Loucy (cell line): Measurements from ENCODE around the gene PTPRO.

ENCODE experiments used
- H2AFZ ChIP-seq: fragments of 200-600 bp; sonication (generic); 2 replicates; pipeline ENCODE4 v1.6.0; 2016; ENCODE audit warnings: antibody characterized with exemption, mild to moderate bottlenecking, low read length, moderate library complexity
- H3F3A ChIP-seq: fragments of 200-600 bp; 2 replicates; pipeline ENCODE4 v1.6.0; 2016; ENCODE audit warnings: antibody characterized with exemption, low read depth, mild to moderate bottlenecking
- H3K27me3 ChIP-seq: fragments of 200-600 bp; sonication (generic); 2 replicates; pipeline ENCODE4 v1.6.1; 2014; ENCODE audit warnings: low read length, mild to moderate bottlenecking; ENCODE audit not compliant: insufficient read depth, poor library complexity, severe bottlenecking
- H3K36me3 ChIP-seq: fragments of 200-600 bp; sonication (generic); 2 replicates; pipeline ENCODE4 v1.6.1; 2016; ENCODE audit warnings: low read length; ENCODE audit not compliant: insufficient read depth
- H3K4me1 ChIP-seq: fragments of 200-600 bp; sonication (generic); 2 replicates; pipeline ENCODE4 v1.5.1; 2014; ENCODE audit warnings: low read length, mild to moderate bottlenecking; ENCODE audit not compliant: insufficient read depth, poor library complexity, severe bottlenecking
- H3K4me2 ChIP-seq: fragments of 200-600 bp; sonication (generic); 2 replicates; pipeline ENCODE4 v1.6.0; 2014; ENCODE audit warnings: antibody characterized with exemption, low read length, low read depth, mild to moderate bottlenecking; ENCODE audit not compliant: poor library complexity, severe bottlenecking
- H3K4me3 ChIP-seq: fragments of 200-600 bp; sonication (generic); 2 replicates; pipeline ENCODE4 v1.5.1; 2014; ENCODE audit warnings: low read length, mild to moderate bottlenecking, mixed read lengths; ENCODE audit not compliant: poor library complexity, severe bottlenecking
- H3K79me2 ChIP-seq: fragments of 200-600 bp; sonication (generic); 2 replicates; pipeline ENCODE4 v1.6.1; 2014; ENCODE audit warnings: low read length; ENCODE audit not compliant: insufficient read depth
- H3K9ac ChIP-seq: fragments of 200-600 bp; sonication (generic); 2 replicates; pipeline ENCODE4 v1.6.0; 2014; ENCODE audit warnings: mild to moderate bottlenecking, low read depth, low read length, moderate library complexity; ENCODE audit not compliant: poor library complexity, severe bottlenecking
- H3K9me2 ChIP-seq: fragments of 200-600 bp; sonication (generic); replicated peaks from 2 replicates; pipeline ENCODE4 v1.6.1; 2016; ENCODE audit warnings: low read depth, low read length, mixed read lengths
- H3K9me3 ChIP-seq: fragments of 200-600 bp; sonication (generic); 2 replicates; pipeline ENCODE4 v1.6.1; 2014; ENCODE audit warnings: mild to moderate bottlenecking, antibody characterized with exemption, low read length, low read depth; ENCODE audit not compliant: insufficient read depth
- H4K20me1 ChIP-seq: fragments of 200-600 bp; sonication (generic); 2 replicates; pipeline ENCODE4 v1.6.0; 2014; ENCODE audit warnings: antibody characterized with exemption, low read length, mild to moderate bottlenecking; ENCODE audit not compliant: insufficient read depth, poor library complexity, severe bottlenecking
- EZH2phosphoT487 ChIP-seq: fragments of 200-600 bp; IDR thresholded peaks from 2 replicates; pipeline ENCODE4 v1.6.1; 2018; ENCODE audit warnings: antibody characterized with exemption, mild to moderate bottlenecking, moderate library complexity, borderline replicate concordance
- TF ChIP-seq, protein P1 (sequence below): fragments of 200-600 bp; sonication (generic); conservative IDR thresholded peaks from 2 replicates; pipeline ENCODE4 v1.5.1; 2014; ENCODE audit warnings: mild to moderate bottlenecking, antibody characterized with exemption, low read length

PTPRO gene

DNA sequence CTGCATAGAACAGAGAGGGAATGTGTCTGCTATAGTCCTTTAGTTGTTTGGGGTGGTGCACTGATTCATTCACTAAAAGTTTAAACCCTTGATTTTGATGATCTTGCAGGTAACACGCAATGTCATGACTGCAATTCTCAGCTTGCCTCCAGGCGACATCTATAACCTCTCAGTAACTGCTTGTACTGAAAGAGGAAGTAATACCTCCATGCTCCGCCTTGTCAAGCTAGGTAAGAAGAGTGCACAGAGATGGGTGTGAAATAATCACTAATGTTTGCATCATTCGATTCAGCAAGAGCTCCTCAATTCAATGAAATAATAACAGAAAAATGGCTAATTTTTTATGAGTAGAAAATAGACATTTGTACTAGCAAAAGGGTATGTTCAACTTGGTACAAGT, 203.7 kb downstream of the PTPRO start:
- H3K4me2 ChIP-seq: no peak overlapping the region
- H3K27me3 ChIP-seq: no peaks in the 10 kb centered on the region
- no peaks in the 10 kb centered on the region for H3K9me2 ChIP-seq
- no peak overlapping the region for H3K4me3 ChIP-seq
- H3K4me1 ChIP-seq: no peaks in the 10 kb centered on the region
- H3K79me2 ChIP-seq: no peaks in the 10 kb centered on the region
- H3K36me3 ChIP-seq: no peaks in the 10 kb centered on the region
- H3F3A ChIP-seq: no peaks in the 10 kb centered on the region
- no peak overlapping the region for H3K9ac ChIP-seq
- no peaks in the 10 kb centered on the region for H4K20me1 ChIP-seq
- TF ChIP-seq, protein P1, sequence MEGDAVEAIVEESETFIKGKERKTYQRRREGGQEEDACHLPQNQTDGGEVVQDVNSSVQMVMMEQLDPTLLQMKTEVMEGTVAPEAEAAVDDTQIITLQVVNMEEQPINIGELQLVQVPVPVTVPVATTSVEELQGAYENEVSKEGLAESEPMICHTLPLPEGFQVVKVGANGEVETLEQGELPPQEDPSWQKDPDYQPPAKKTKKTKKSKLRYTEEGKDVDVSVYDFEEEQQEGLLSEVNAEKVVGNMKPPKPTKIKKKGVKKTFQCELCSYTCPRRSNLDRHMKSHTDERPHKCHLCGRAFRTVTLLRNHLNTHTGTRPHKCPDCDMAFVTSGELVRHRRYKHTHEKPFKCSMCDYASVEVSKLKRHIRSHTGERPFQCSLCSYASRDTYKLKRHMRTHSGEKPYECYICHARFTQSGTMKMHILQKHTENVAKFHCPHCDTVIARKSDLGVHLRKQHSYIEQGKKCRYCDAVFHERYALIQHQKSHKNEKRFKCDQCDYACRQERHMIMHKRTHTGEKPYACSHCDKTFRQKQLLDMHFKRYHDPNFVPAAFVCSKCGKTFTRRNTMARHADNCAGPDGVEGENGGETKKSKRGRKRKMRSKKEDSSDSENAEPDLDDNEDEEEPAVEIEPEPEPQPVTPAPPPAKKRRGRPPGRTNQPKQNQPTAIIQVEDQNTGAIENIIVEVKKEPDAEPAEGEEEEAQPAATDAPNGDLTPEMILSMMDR: no peak
- TF ChIP-seq EZH2phosphoT487: no peak
- no peaks in the 10 kb centered on the region for H3K9me3 ChIP-seq
- H2AFZ ChIP-seq: no peak overlapping the region

- Histone ChIP-seq H3K9me3 (no peaks in the 10 kb centered on the region), H3K9ac (no peak overlapping the region), H3K36me3 (no peaks in the 10 kb centered on the region), H3K9me2 (no peaks in the 10 kb centered on the region), H4K20me1 (no peaks in the 10 kb centered on the region), H3K4me1 (no peaks in the 10 kb centered on the region), H2AFZ (peak overlapping the region; percentile 57; the same call in 1 of the 2 replicates), H3K4me2 (no peak overlapping the region), H3F3A (no peaks in the 10 kb centered on the region), H3K27me3 (no peaks in the 10 kb centered on the region), H3K79me2 (no peaks in the 10 kb centered on the region), H3K4me3 (no peak overlapping the region)
- TF ChIP-seq, protein P1: peak; percentile 51
- no peak for TF ChIP-seq EZH2phosphoT487
These were observed 205.1 kb downstream of the PTPRO start for GRCh38 chr12:15527201-15528080.

GRCh38 chr12:15528666-15529065, 206.4 kb downstream of the PTPRO start:
- Histone ChIP-seq H4K20me1 (no peaks in the 10 kb centered on the region), H3K79me2 (no peaks in the 10 kb centered on the region), H3K9ac (no peak overlapping the region), H3K27me3 (no peaks in the 10 kb centered on the region), H3K9me3 (no peaks in the 10 kb centered on the region), H3K9me2 (no peaks in the 10 kb centered on the region), H3K4me3 (no peak overlapping the region), H3F3A (no peaks in the 10 kb centered on the region), H3K4me2 (no peak overlapping the region), H3K36me3 (no peaks in the 10 kb centered on the region), H2AFZ (no peak overlapping the region), H3K4me1 (no peaks in the 10 kb centered on the region)
- no peak for TF ChIP-seq EZH2phosphoT487
- TF ChIP-seq, protein P1: no peak
